DMS114 treated with DMSO at 0.1 percent for 48 hours (cell line): Measurements from ENCODE around the gene MGLL.

ENCODE experiments used
- DNase-seq: peaks from one replicate; lab custom pipeline; 2025; ENCODE audit not compliant: unreplicated experiment; lab: John Stamatoyannopoulos, UW

MGLL gene

GRCh38 chr3:127814325-127814781 lies 8.0 kb downstream of the MGLL start:
- no peak for DNase-seq

DNA sequence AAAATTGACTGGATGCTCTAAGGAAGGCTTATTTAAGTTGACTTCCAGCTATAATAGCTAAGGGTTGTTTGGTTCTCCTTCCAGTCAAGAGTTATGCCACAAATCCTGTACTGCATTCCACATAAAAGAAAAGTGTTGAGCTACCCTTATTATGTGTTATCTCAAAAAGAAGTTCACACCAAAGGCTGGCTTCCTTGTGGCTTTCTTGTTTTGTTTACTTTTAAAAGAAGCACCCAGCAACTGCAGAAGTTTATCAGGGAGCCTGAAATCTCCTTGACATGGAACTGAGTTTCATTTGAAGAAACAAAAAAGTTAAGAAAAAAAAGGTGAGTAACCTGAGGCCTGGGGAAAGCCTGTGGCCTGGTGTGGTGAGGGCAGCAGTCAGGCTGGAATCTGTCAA lies 10.2 kb downstream of the MGLL start:
- DNase-seq = no peak

- no peak for DNase-seq
These were observed 10.6 kb downstream of the MGLL start for GRCh38 chr3:127811717-127812116.

GRCh38 chr3:127809611-127810010 lies 12.7 kb downstream of the MGLL start:
- DNase-seq = no peak

DNA sequence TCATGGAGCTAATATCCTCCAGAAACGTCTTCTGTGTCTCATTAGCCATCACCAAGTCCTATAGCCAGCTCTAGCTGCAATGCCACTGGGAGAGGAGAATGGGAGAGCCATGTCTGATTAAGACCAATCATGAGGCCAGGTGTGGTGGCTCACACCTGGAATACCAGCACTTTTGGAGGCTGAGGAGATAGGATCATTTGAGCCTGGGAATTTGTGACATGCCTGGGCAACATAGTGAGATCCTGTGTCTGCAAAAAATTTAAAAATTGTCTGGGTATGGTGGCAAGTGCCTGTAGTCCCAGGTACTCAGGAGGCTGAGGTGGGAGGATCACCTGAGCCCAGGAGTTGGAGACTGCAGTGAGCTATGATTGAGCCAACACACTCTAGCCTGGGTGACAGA lies 13.1 kb downstream of the MGLL start:
- DNase-seq = no peak

DNA sequence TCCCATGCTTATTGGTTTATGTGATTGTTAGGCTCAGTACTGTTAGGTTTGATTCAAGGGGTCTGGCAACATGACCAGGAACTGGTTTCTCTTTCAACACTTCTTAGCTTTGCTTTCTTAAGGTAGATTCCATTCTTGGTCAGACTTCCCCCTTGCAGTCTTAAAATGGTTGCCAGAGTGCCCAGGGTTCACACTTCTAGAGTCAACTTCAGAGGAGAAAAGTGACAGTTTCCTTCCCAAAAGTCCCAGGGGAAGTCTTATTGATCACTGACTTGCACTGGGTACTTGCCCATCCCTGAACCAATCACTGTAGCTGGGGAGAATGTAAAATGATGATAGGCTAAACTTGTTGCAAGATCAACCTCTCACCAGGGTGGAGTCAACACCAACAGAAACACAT lies 14.1 kb downstream of the MGLL start:
- DNase-seq = no peak

DNA sequence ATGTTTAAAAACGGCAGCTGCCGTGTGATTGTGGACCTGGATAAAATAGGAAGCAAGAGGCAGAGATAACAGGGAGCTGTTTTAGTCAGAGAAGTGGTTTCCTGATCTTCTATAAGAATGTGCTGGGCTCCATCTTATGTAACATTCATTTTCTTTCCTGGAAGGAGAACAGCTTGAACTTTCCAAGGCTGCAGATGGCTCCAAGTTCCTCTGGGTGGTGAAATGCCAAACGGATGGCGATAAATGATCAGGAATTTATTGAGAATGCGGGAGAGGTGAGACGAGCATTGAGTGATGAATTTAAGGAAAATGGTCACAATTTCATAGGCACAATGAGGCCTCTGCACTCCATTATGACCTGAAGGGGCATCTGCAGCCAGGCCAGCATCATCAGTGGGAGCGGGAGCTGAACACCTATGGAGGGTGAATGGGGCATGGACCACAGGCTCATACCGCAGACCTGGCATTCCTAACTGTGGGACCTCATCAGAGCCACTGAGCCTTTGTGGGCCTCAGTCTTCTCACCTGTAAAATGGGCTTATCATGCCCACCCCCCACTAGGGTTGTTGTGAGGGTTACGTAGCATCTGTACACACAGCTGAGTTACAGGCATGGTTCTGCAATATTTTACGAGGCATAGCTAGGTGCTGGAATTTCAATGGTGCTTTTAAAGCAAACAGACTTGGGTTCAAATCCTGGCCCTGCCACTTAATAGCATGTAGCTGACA lies 17.1 kb downstream of the MGLL start:
- no peak for DNase-seq

GRCh38 chr3:127804141-127804540 lies 18.2 kb downstream of the MGLL start:
- no peak for DNase-seq

GRCh38 chr3:127803619-127804018 lies 18.7 kb downstream of the MGLL start:
- no peak for DNase-seq

DNA sequence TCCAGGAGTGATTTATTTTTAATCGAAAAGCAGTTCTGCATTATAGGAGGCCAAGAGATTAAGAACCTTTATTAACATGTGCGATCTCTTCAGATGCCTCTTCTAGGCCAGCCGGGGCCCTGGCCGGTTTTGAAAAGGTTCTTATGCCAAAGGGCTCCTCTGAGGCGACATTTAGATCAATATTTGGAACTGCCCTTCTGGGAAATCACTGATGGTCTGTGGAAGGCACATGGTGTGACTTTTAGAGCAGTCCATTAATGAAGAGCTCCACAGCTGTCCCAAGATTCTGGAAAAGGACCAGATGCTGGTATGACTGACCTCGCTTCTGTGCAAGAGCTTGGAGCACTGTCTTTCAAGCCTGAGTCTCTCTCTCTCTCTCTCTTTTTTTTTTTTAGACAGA lies 19.7 kb downstream of the MGLL start:
- DNase-seq = no peak

DNA sequence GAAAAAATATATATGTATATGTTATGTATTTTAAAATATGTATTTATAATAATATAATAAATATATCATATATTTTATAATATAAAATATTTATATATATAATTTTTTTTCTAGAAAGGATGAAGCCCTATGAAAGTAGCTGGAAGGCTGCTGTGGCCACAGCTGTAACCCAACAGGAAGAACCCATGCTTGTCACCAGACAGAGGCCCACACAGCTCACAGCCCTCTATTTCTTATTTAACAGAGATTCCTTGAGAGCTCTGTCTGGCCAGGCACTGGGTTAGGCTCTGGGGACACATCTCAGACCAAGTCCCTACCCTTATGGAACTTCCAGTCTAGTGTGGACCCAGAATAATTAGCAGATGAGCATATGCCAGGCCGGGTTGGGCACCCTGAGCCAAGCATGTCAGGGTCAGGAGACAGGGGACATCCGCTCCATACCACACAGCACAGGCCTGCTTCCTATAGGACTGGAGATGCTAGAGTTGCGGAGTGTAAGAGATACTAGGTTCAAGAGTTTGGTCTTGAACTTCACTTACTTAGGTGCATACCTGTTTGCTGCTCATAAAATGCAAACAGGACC lies 20.5 kb downstream of the MGLL start:
- no peak for DNase-seq

DNA sequence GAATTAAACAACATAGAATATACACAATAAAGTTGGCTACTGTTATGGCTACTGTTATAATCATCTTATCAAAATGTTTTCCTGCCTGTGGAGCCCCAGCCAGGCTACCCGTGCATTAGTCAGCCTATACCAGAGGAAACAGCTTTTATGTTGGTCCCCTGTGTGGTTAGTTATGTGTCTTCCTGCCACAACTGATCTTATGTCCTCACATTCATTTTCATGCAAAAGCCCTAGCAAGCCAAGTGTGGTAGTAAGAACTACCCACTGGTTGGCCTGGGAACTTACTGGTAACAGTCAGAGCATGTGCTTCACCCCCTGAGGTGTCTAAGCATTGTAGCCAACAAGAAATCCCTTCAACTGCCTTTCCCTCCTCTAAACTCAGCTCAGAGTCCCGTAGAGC lies 21.8 kb downstream of the MGLL start:
- DNase-seq = no peak

DNA sequence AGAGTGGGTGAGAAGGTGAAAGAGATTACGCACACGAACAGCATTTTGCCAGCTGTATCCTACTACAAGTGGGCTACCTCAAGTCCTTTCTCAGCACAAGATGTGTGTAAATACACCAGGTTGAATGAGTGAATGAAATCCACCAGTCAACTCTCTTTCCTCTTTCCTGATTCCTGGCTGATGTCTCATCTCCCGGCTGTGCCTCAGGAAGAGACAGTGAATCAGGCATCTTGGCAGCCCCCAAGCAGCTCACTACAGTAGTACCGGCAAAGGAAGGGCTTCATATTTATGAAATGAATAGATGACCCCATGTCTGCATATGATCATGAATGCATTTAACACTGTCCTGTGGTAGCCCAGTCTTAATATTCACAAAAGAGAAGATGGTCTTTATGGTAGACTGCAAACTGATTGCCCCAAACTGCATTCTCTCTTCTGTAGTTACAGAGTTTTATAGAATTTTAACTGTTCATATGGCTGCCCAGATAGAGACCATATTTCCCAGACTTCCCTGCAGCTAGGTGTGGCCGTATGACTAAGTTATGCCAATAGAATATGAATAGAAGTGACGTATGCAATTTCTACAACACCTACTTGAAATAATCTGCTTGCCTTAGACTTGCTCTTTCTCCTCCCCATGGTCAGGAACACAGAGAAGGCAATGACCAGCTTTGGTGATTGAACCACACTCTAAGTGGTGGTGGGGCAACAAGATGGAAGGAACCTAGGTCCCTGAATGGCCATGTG lies 22.7 kb downstream of the MGLL start:
- no peak for DNase-seq

- DNase-seq = no peak
These were observed 23.6 kb downstream of the MGLL start for GRCh38 chr3:127798716-127799115.

DNA sequence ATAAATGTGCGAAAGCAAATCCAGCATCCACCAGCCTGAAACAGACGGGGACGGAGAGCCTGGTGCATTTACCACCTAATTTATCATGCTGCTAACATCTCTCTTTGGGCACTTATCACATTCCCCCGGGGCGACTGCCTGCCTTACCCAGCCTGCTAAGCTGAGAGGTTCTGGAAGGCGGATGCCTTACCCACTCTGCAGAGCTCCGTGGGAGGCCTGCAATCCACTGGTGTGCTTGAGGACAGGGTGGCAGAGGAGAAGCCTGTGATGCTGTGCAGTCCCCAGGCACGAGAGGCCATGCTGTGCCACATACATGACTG lies 25.5 kb downstream of the MGLL start:
- no peak for DNase-seq

- no peak for DNase-seq
These were observed 26.1 kb downstream of the MGLL start for GRCh38 chr3:127796045-127796830.

DNA sequence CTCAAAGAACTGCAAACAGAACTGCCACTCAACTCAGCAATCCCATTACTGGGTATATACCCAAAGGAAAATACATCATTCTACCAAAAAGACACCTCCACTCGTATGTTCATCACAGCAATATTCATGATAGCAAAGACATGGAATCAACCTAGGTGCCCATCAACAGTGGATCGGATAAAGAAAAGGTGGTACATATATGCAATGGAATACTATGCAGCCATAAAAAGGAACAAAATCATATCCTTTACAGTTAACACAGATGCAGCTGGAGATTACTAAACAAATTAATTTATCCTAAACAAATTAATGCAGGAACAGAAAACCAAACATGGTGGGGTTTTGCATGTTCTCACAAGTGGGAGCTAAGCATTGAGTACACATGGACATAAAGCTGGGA lies 27.3 kb downstream of the MGLL start:
- DNase-seq = no peak

DNA sequence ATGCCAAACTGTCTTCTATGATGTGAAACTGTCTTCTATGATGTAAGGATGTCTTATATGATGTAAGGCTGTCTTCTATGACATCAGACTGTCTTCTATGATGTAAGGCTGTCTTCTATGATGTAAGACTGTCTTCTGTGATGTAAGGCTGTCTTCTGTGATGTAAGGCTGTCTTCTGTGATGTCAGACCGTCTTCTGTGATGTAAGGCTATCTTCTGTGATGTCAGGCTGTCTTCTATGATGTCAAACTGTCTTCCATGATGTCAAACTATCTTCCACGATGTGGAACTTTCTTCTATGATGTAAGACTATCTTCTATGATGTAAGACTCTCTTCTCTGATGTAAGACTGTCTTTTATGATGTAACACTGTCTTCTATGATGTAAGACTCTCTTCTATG lies 27.9 kb downstream of the MGLL start:
- no peak for DNase-seq

GRCh38 chr3:127792541-127793292 lies 29.6 kb downstream of the MGLL start:
- DNase-seq = no peak

- DNase-seq = peak; percentile 11
These were observed 30.9 kb downstream of the MGLL start for GRCh38 chr3:127791221-127791913.

- DNase-seq = no peak
These were observed 31.5 kb downstream of the MGLL start for GRCh38 chr3:127790882-127791183.
